A549 (cell line): Measurements from ENCODE around the gene ITGB1. TPM values are rescaled to one million over a fixed set of nuclear protein-coding genes. Genes with fewer than 3 reads are reported as not detected.

Source experiments
- ATAC-seq, 2 experiments: fragments of 200-7000 bp in 1 of 2; fragments of >200 bp in 1 of 2; cut with Nextera tagmentation in 1 of 2; cut with Tn5 transposase in 1 of 2; 3 replicates each; pipeline versions ENCODE4 v1.8.0 to v1.9.1; 2018 to 2020; ENCODE audit warnings: mild to moderate bottlenecking in 1 of 2, moderate library complexity in 1 of 2
- CTCF ChIA-PET: fragments of 300-600 bp; sonication (Branson Sonifier 250); formaldehyde crosslinking; extraction: SDS; loops from one replicate; lab custom pipeline; 2021; ENCODE audit warnings: antibody characterized with exemption, inconsistent platforms; lab: Yijun Ruan, JAX
- POLR2A ChIA-PET: fragments of 350-600 bp; formaldehyde crosslinking; extraction: SDS; loops from one replicate; lab custom pipeline; 2021; ENCODE audit warnings: antibody characterized with exemption, inconsistent platforms; lab: Yijun Ruan, JAX
- DNase-seq, 2 experiments: peaks; one replicate each; pipeline versions ENCODE4 v3.0.0 to v3.0.0-alpha.2; 2011 to 2016; ENCODE audit warnings: low read depth in 1 of 2, low spot score in 1 of 2
- FAIRE-seq: peaks from 2 replicates; lab custom pipeline; 2011; peaks lifted over from hg19 to GRCh38; lab: Jason Lieb, UNC
- H3K27ac ChIP-seq, 2 experiments: fragments of >200 bp; sonication (Bioruptor Twin); formaldehyde crosslinking; 3 replicates each; pipeline ENCODE4 v1.5.1; 2016 to 2017
- H3K4me1 ChIP-seq: fragments of >200 bp; sonication (Bioruptor Twin); formaldehyde crosslinking; 3 replicates; pipeline ENCODE4 v1.6.1; 2016
- H3K4me2 ChIP-seq: fragments of >200 bp; sonication (Bioruptor Twin); formaldehyde crosslinking; 3 replicates; pipeline ENCODE4 v1.6.1; 2016
- H3K4me3 ChIP-seq: fragments of >200 bp; sonication (Bioruptor Twin); formaldehyde crosslinking; 3 replicates; pipeline ENCODE4 v1.5.1; 2016
- H3K9me3 ChIP-seq: fragments of >200 bp; sonication (Bioruptor Twin); formaldehyde crosslinking; 3 replicates; pipeline ENCODE4 v1.6.1; 2016
- CBX2 ChIP-seq: fragments of 200-600 bp; sonication (generic); IDR thresholded peaks from 2 replicates; pipeline ENCODE4 v1.6.1; 2016; ENCODE audit warnings: low read depth, mild to moderate bottlenecking, borderline replicate concordance
- CEBPB ChIP-seq, 2 experiments: fragments of >200 bp in 1 of 2; sonication (Bioruptor Twin) in 1 of 2; formaldehyde crosslinking in 1 of 2; IDR thresholded peaks; 2 replicates each; pipeline ENCODE4 v1.6.1; 2012 to 2016
- E2F6 ChIP-seq: IDR thresholded peaks from 2 replicates; pipeline ENCODE4 v1.6.1; 2012; ENCODE audit warnings: low read depth, borderline replicate concordance
- FOSL2 ChIP-seq, 2 experiments: fragments of 450-650 bp in 1 of 2; fragments of >200 bp in 1 of 2; sonication (Bioruptor Twin) in 1 of 2; formaldehyde crosslinking; IDR thresholded peaks; 2 replicates each; pipeline versions ENCODE4 v1.5.0 to v1.6.1; 2016 to 2020; ENCODE audit warnings: mild to moderate bottlenecking in 1 of 2, moderate library complexity in 1 of 2
- GATA3 ChIP-seq: IDR thresholded peaks from 2 replicates; pipeline ENCODE4 v1.6.1; 2012; ENCODE audit warnings: borderline replicate concordance
- HES2 ChIP-seq: fragments of >200 bp; sonication (Bioruptor Twin); formaldehyde crosslinking; IDR thresholded peaks from 2 replicates; pipeline ENCODE4 v1.6.1; 2016
- HOXA7 ChIP-seq: fragments of 250-450 bp; sonication (Bioruptor Pico); IDR thresholded peaks from 2 replicates; pipeline ENCODE4 v1.5.0; 2020; ENCODE audit warnings: mild to moderate bottlenecking, moderate library complexity
- JUN ChIP-seq, 2 experiments: fragments of >200 bp; sonication (Bioruptor Twin); formaldehyde crosslinking; IDR thresholded peaks; 2 replicates in 1 of 2; 3 replicates in 1 of 2; pipeline ENCODE4 v1.6.1; 2016 to 2017
- KDM1A ChIP-seq: fragments of 200-600 bp; sonication (generic); IDR thresholded peaks from 2 replicates; pipeline ENCODE4 v1.6.1; 2016; ENCODE audit warnings: low read depth, mild to moderate bottlenecking
- KDM5A ChIP-seq: fragments of 200-600 bp; sonication (generic); IDR thresholded peaks from 2 replicates; pipeline ENCODE4 v1.6.1; 2016; ENCODE audit warnings: antibody characterized with exemption, mild to moderate bottlenecking
- MAX ChIP-seq: IDR thresholded peaks from 2 replicates; pipeline ENCODE4 v1.6.1; 2012
- POLR2A ChIP-seq: IDR thresholded peaks from 2 replicates; pipeline ENCODE4 v1.6.1; 2012; ENCODE audit warnings: mild to moderate bottlenecking, low read length
- RAD21 ChIP-seq, 2 experiments: fragments of >200 bp in 1 of 2; sonication (Bioruptor Twin) in 1 of 2; formaldehyde crosslinking in 1 of 2; IDR thresholded peaks in 1 of 2; conservative IDR thresholded peaks in 1 of 2; 2 replicates in 1 of 2; 3 replicates in 1 of 2; pipeline ENCODE4 v1.6.1; 2012 to 2018; ENCODE audit warnings: inconsistent platforms in 1 of 2
- RARB ChIP-seq: fragments of 250-450 bp; sonication (Bioruptor Pico); IDR thresholded peaks from 2 replicates; pipeline ENCODE4 v1.8.0; 2021; ENCODE audit warnings: mild to moderate bottlenecking, moderate library complexity
- REST ChIP-seq: fragments of 200-600 bp; sonication (generic); IDR thresholded peaks from 2 replicates; pipeline ENCODE4 v1.6.1; 2016; ENCODE audit warnings: antibody characterized with exemption, mild to moderate bottlenecking, moderate library complexity
- TFCP2L1 ChIP-seq: fragments of 250-450 bp; sonication (Bioruptor Pico); IDR thresholded peaks from 2 replicates; pipeline ENCODE4 v1.5.0; 2021; ENCODE audit warnings: mild to moderate bottlenecking
- TP53 ChIP-seq: fragments of 250-450 bp; sonication (Bioruptor Pico); IDR thresholded peaks from 2 replicates; pipeline ENCODE4 v1.5.0; 2021; ENCODE audit warnings: mild to moderate bottlenecking, moderate library complexity
- WGBS: methylation state at CpG from one replicate; pipeline ENCODE4 v1.1.6; 2017; ENCODE audit errors: missing lambda C conversion rate; 5-methylcytosine and 5-hydroxymethylcytosine counted together
- polyA plus RNA-seq, 4 experiments: library from polyadenylated mRNA; depleted of rRNA in 3 of 4; stranded (reverse); fragments of >200 nt; fragmentation: RNase III in 1 of 4; extraction: RNeasy Plus Mini Kit Qiagen cat#74134 plus additional on column Dnase treatment in 1 of 4; gene quantifications; 2 replicates in 3 of 4; 3 replicates in 1 of 4; pipeline ENCODE4 v1.2.3, GENCODE V29; 2011 to 2017

The ITGB1 gene
- polyA plus RNA-seq, 2 of the 4 experiments (the other 2 are of a cell fraction): 1,270 to 2,408 TPM

DNA sequence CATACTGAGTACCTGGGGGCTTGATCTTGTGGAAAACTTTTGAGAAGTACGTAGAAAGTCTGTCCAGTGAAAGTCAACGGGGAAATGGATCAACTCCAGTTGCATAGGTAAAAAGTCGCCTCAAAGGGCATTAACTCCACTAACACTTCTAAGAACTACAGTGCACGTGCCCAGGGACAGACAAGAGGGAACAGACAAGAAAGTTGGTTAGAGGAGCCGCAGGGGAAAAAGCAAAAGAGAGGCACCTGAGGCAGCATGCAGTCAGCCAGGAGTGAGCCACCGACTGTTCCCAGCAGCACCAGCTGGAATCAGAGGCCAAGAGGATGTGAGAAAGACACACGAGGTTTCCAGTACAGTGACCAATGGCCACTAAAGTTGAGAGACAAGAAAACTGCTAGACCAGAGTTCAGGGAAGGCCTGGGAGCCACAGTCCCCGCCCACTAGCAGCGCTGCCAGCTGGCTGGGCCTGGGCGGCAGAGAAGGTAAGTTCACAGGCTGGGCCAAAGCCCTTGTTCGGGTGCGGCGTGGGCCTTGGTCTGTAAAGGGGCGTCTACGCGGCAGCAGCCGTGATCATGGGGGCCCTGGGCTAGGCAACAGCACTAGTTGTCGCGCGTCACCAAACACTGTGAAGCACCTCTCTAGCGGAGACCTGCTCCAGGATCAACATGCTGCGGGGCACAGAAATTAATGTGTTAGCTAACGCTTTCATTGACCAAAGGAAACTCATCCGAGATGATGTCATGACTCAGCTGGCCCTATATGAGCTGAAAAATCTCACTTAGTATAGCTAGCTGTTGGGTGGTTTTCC lies 14.0 kb downstream of the ITGB1 start:
- TF ChIP-seq TP53 (CRISPR knock-in tag) (peak; percentile 43; the same call in 1 of the 2 replicates), KDM5A (no peak), HOXA7 (CRISPR knock-in tag) (0 out of 2 replicates have a peak, but pooled peaks have one; percentile 46), GATA3 (no peak), RARB (no peak), TFCP2L1 (CRISPR knock-in tag) (0 out of 2 replicates have a peak, but pooled peaks have one; percentile 17), CEBPB (IDR thresholded peaks at IDR 0.05) (no peak), POLR2A (peak; percentile 10; the same call in 1 of the 2 replicates), JUN (IDR thresholded peaks at IDR 0.05) (peak in 1 of 2 experiments; percentile 16; a peak in 2 of 5 replicates)
- TF ChIP-seq, all 56 proteins: peak for 5
- 29% methylated on average over 24 of the region's 24 CpGs for WGBS
- Histone ChIP-seq H3K9me3 (no peaks in the 10 kb centered on the region), H3K4me3 (peak overlapping the region; percentile 16; the same call in 2 of the 3 replicates), H3K27ac (peak overlapping the region; percentile 81 to 100), H3K4me1 (peaks cover 100% of the 10 kb centered on the region), H3K4me2 (peak overlapping the region; percentile 97)
- DNase-seq (peak in 1 of 2 experiments; percentile 69), ATAC-seq (peak; percentile 60 to 69), FAIRE-seq (no peak)
- POLR2A ChIA-PET: interaction anchor here (1.2 kb wide), 1 partner anchor 11 kb away, joined by 4 read pairs; no protein-coding TSS in a partner anchor
- CTCF ChIA-PET: interaction anchor here (1.0 to 2.8 kb wide), 3 partner anchors 12 to 65 kb away, joined by 3 to 13 read pairs (median 4); no protein-coding TSS in a partner anchor

- peak overlapping the region; percentile 16; the same call in 1 of the 3 replicates for H3K4me3 ChIP-seq
- H3K4me1 ChIP-seq: peaks cover 100% of the 10 kb centered on the region
- TF ChIP-seq FOSL2 (IDR thresholded peaks at IDR 0.05) (no peak), FOSL2 (CRISPR knock-in tag; IDR thresholded peaks at IDR 0.05) (no peak), REST (no peak), HES2 (no peak), CBX2 (no peak), CEBPB (IDR thresholded peaks at IDR 0.05) (no peak), RAD21 (conservative IDR thresholded peaks at IDR 0.05 in 1 of 2, IDR thresholded peaks at IDR 0.05 in 1 of 2) (no peak), MAX (no peak), E2F6 (no peak), KDM1A (no peak)
- TF ChIP-seq, all 56 proteins: peak for 0
- ChIA-PET POLR2A (interaction anchor here (1.2 kb wide), 1 partner anchor 11 kb away, joined by 4 read pairs; no protein-coding TSS in a partner anchor), CTCF (interaction anchor here (0.8 to 2.8 kb wide), 5 partner anchors 12 to 66 kb away, joined by 3 to 13 read pairs (median 4); no protein-coding TSS in a partner anchor)
- DNase-seq (no peak), FAIRE-seq (no peak), ATAC-seq (no peak)
- WGBS: 22% methylated on average over 2 of the region's 2 CpGs
- H3K4me2 ChIP-seq: peak overlapping the region; percentile 97
- H3K27ac ChIP-seq: peak overlapping the region; percentile 81 to 100
- H3K9me3 ChIP-seq: no peaks in the 10 kb centered on the region
These were observed 14.6 kb downstream of the ITGB1 start for GRCh38 chr10:32943395-32943794.
